Ectodermal cell (in vitro differentiated cells): ENCODE data around the gene OSM.

Experiments used
- H3K27ac ChIP-seq: 2 replicates; pipeline ENCODE4 v1.7.0; 2013; ENCODE audit warnings: mild to moderate bottlenecking, low read depth, low read length; ENCODE audit not compliant: insufficient read depth, poor library complexity, severe bottlenecking
- H3K27me3 ChIP-seq: 2 replicates; pipeline ENCODE4 v1.7.0; 2013; ENCODE audit warnings: mild to moderate bottlenecking, low read length; ENCODE audit not compliant: insufficient read depth, control insufficient read depth, poor library complexity, severe bottlenecking
- H3K36me3 ChIP-seq: one replicate; pipeline ENCODE4 v1.7.0; 2013; ENCODE audit warnings: low read length; ENCODE audit not compliant: control insufficient read depth, insufficient read depth
- H3K4me1 ChIP-seq: one replicate; pipeline ENCODE4 v1.7.0; 2013; ENCODE audit warnings: low read length; ENCODE audit not compliant: control insufficient read depth, insufficient read depth
- H3K4me3 ChIP-seq: 2 replicates; pipeline ENCODE4 v1.7.0; 2013; ENCODE audit warnings: low read depth, low read length, control low read depth; ENCODE audit not compliant: insufficient read depth
- H3K9me3 ChIP-seq: 2 replicates; pipeline ENCODE4 v1.7.0; 2013; ENCODE audit warnings: mild to moderate bottlenecking, low read length, moderate library complexity; ENCODE audit not compliant: control insufficient read depth
- WGBS, 2 experiments: methylation state at CpG; one replicate each; pipeline ENCODE4 v1.1.7; 2013; ENCODE audit warnings: missing lambda C conversion rate in 2 of 2; 5-methylcytosine and 5-hydroxymethylcytosine counted together

Gene OSM

DNA sequence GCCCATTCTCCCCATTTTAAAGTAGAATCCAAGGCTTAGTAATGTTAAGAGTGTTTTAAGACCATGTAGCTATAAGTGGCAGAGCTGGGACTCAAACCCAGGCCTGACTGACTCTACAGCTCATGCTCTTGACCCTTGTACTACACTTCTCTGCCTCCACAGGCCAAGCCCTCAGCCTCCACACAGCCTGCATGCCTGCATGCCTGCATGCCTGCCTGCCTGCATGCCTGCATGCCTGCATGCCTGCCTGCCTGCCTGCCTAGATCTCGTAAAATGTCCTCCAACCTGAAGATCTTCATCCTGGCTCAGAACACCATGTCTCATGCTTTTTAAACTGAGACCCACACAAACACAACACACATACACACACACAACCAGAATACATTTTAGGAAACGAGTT lies 41.4 kb upstream of the OSM start:
- peaks cover 6% of the 10 kb centered on the region for H3K4me1 ChIP-seq
- WGBS, 2 experiments, result 88 to 92% methylated on average over 2 of the region's 2 CpGs
- no peak overlapping the region for H3K27ac ChIP-seq
- H3K4me3 ChIP-seq, result no peak overlapping the region
- H3K36me3 ChIP-seq, result no peaks in the 10 kb centered on the region
- H3K9me3 ChIP-seq, result no peaks in the 10 kb centered on the region
- no peaks in the 10 kb centered on the region for H3K27me3 ChIP-seq

DNA sequence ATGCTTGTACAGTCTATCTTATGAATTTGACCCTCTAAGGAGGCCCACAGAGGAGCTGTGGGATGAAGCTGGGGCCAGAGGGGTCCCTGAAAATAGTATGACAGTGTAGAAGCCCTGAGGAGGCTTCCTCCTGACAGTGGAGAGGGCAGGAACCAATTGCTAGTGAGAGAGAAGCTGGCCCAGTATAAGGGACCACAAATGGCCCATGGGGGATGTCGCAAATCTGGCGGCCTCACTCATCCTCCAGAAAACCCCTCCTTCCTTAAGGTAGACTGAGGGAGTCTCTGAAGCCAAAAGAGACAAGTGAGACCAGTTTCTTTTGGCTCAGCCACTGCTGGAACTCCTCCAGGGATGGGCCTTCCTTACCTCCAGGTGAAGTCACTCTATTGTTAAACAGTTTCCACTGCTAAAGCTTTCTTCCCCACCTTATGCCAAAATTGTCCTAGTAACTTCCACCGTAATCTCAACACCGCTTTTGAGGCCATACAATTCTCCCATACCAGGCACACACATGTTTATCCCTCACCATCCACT lies 40.5 kb upstream of the OSM start:
- WGBS, 2 experiments, result 90 to 97% methylated on average over 4 of the region's 4 CpGs
- Histone ChIP-seq H3K27ac (no peak overlapping the region), H3K9me3 (no peaks in the 10 kb centered on the region), H3K4me3 (no peak overlapping the region), H3K27me3 (no peaks in the 10 kb centered on the region), H3K36me3 (no peaks in the 10 kb centered on the region), H3K4me1 (peaks cover 6% of the 10 kb centered on the region)

DNA sequence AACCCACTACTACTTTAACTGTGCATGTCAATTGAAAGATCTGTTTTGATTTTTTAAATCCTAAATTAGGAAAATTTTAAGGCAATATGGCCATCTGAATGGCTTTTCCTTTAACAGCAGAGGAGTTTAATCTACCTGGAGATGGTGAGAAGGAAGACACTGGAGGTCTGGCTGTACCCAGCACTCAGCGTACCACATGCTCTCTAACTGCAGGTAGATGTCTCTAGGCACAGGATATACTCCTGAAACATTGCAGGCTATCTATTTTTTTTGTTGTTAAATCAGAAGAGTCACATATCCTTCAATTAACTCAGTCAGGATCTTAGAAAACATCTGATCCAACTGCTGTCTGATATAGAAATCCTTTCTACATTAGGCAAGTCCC lies 40.0 kb upstream of the OSM start:
- Histone ChIP-seq H3K9me3 (no peaks in the 10 kb centered on the region), H3K27ac (no peak overlapping the region), H3K4me1 (peaks cover 6% of the 10 kb centered on the region), H3K36me3 (no peaks in the 10 kb centered on the region), H3K4me3 (no peak overlapping the region), H3K27me3 (no peaks in the 10 kb centered on the region)
- 92 to 100% methylated on average over 1 of the region's 1 CpG for WGBS, 2 experiments

DNA sequence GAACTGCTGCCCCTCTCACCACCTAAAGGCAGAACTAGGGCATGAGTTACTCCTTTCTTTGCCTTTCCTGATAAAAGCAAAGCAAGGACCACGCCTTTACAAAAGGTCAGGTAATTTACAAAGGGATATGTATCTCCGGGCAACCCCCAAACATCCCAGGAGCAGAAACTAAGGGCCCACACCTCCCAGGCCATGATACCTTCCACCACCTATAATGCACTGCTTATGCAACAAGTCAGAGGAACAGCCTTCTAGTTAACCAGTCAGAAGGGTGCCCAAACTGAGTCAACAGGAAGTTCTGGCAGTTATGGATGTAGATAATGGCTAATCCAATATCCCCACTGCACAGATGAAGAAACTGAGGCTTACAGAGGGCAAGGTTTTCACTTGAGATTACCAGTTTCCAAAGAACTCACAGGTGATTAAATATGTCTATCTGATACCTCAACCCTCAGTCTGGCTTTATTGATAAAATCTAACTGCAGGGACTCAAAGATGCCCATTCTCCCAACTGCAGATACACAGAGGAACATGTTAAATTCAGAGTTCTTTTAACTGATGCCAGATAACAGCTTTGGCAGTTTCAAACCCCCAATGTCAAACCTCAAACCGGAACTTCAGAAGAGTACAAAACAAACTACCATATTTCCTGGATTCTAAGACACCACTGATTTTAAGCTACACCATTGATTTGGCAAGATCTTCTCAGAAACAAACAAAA lies 39.4 kb upstream of the OSM start:
- 86 to 88% methylated on average over 3 of the region's 3 CpGs for WGBS, 2 experiments
- H3K27ac ChIP-seq, result no peak overlapping the region
- no peaks in the 10 kb centered on the region for H3K27me3 ChIP-seq
- no peaks in the 10 kb centered on the region for H3K36me3 ChIP-seq
- peaks cover 6% of the 10 kb centered on the region for H3K4me1 ChIP-seq
- H3K9me3 ChIP-seq, result no peaks in the 10 kb centered on the region
- H3K4me3 ChIP-seq, result no peak overlapping the region

DNA sequence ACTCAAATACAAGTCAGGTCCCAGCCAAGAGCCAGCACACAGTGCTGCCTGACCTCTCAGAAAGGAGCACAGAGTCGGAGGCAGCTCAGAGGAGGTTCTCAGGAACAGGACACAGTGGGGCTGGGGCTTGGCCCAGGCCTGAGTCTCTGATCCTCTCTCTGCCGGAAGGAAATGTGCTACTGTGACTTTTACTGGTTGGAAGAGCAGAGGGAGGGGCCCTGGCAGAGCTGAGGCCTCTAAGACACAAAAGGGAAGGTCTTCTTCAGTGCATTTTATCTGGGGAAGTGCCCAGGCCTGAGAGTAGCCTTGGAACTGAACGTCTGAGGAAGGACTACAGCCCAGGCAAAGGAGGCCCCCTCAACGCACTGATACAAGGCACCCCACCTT lies 38.9 kb upstream of the OSM start:
- no peaks in the 10 kb centered on the region for H3K27me3 ChIP-seq
- 65 to 69% methylated on average over 4 of the region's 4 CpGs for WGBS, 2 experiments
- no peaks in the 10 kb centered on the region for H3K9me3 ChIP-seq
- no peak overlapping the region for H3K4me3 ChIP-seq
- no peaks in the 10 kb centered on the region for H3K36me3 ChIP-seq
- H3K4me1 ChIP-seq, result peaks cover under 1% of the 10 kb centered on the region
- no peak overlapping the region for H3K27ac ChIP-seq

DNA sequence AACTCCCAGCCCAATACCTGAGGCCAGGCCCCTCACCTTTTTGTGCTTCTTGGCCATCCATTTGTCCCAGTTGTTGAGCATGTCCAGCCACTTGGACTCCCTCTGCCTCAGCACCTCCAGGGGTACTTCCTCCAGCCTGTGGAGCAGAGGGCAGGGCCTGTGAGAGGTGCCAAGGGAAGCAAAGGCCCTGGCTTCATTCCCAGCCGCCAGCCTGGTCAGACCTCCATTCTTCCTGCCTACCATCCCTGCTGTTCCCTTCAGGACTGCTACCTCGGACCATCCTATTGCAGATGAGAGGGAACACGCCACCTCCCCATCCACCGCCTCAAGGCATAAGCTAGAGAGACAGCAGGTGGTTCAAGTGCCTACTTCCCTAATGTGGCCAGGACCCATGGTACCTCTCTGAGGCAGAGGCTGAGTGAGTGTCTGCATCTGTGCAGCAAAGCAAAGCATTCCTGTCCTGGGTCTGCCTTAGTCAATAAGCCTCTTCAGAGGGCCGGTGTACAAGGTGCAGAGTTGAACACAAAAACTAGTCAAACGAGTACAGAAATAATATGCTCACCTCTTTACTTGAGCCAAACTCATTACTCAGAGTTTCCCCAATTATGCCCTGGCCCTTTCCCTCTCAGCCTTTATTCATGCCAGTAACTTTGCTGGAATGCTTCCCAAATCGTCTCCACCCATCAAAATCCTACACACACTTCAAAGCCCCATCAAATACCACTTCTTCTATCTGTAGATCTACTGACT lies 38.0 kb upstream of the OSM start:
- 90% methylated on average over 7 of the region's 7 CpGs for WGBS, 2 experiments
- no peak overlapping the region for H3K4me3 ChIP-seq
- H3K9me3 ChIP-seq, result no peaks in the 10 kb centered on the region
- no peaks in the 10 kb centered on the region for H3K27me3 ChIP-seq
- no peaks in the 10 kb centered on the region for H3K4me1 ChIP-seq
- H3K36me3 ChIP-seq, result no peaks in the 10 kb centered on the region
- H3K27ac ChIP-seq, result no peak overlapping the region

DNA sequence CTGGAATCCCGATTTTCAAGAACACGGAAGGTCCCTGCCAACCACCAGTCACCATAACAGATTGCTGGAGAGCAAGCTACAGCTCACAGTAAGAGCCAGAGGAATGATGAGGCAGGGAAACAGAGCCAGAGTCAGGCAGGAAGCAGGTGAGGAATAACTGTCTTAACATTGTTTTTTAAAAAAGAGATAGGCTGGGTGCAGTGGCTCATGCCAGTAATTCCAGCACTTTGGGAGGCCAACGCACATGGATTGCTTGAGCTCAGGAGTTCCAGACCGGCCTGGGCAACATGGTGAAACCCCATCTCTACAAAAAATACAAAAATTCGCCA lies 36.1 kb upstream of the OSM start:
- H3K27me3 ChIP-seq, result no peaks in the 10 kb centered on the region
- no peaks in the 10 kb centered on the region for H3K4me1 ChIP-seq
- no peaks in the 10 kb centered on the region for H3K36me3 ChIP-seq
- H3K27ac ChIP-seq, result no peak overlapping the region
- no peaks in the 10 kb centered on the region for H3K9me3 ChIP-seq
- H3K4me3 ChIP-seq, result no peak overlapping the region
- 93 to 95% methylated on average over 5 of the region's 5 CpGs for WGBS, 2 experiments

DNA sequence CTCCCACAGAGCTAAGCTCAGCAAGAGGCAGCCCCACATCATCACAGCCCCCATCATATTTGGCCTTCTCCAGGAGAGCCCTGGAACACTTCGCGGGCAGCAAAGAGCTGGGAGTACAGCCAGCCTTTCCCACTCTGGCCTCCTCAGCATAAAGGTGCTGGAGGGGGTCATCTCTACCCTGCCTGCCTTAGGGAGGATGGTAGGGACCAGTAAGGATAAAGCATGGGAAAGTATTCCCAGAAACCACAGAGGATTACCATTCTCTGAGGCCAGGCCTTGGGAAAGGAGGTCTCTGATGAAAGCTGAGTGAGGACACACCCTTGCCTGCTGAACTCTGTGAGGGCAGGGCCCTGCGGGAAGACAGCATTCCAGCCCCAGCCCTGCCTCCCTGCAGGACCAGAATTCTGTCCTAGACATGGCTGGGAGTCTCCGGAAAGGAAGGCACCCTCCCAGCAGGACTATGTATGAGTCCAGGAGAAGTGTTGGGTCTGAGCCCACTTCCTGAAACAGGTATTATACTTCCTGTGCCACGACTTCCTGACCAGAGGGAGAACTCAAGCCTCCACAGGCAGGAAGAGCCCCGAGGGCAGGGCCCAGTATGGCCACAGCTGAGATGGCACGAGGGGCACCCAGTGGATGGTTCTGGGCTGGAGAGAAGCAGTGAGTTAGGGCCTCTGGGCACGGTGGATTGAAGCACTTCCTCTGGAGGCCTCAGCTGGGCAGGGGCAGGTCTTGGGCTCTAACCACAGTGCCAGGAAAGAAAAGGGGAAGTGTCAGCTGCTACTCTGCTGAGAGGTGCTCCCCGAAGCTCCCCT lies 35.6 kb upstream of the OSM start:
- Histone ChIP-seq H3K27ac (no peak overlapping the region), H3K4me3 (no peak overlapping the region), H3K9me3 (no peaks in the 10 kb centered on the region), H3K36me3 (no peaks in the 10 kb centered on the region), H3K4me1 (no peaks in the 10 kb centered on the region), H3K27me3 (no peaks in the 10 kb centered on the region)
- WGBS, 2 experiments, result 92% methylated on average over 9 of the region's 9 CpGs

DNA sequence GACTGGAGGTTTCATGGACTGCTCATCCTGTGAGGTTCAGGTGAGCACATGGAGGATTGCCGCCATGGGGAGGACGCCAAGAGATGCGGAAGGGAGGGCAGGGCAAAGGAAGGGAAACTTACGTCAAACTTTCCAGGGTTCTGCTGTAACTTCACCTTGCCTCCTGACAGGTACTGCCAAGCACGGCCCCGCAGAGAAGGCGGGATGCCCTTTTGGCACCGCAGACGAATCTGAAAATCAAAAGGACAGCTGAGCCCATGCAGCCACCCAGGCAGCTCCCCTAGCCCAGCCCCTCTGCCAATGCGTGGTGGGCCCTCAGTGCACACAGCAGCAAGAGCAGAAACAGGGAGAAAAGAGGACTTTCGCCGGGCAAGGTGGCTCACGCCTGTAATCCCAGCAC lies 32.7 kb upstream of the OSM start:
- Histone ChIP-seq H3K4me3 (no peak overlapping the region), H3K27ac (no peak overlapping the region), H3K4me1 (no peaks in the 10 kb centered on the region), H3K36me3 (no peaks in the 10 kb centered on the region), H3K9me3 (no peaks in the 10 kb centered on the region), H3K27me3 (no peaks in the 10 kb centered on the region)
- 88 to 91% methylated on average over 13 of the region's 13 CpGs for WGBS, 2 experiments
